ENCODE data around the gene EEF2. TPM values are rescaled to one million over a fixed set of nuclear protein-coding genes. Genes with fewer than 3 reads are reported as not detected.

The EEF2 gene
- 1,644 and 3,073 TPM in 2 replicates for total RNA-seq (2014; rRNA removed; shearing (Covaris generic); ENCODE audit: low replicate concordance)

- H3K4me1 ChIP-seq (ENCODE audit: low read length), result peaks cover 45% of the 10 kb centered on the region
- no peaks in the 10 kb centered on the region for H3K9me2 ChIP-seq (replicated peaks; ENCODE audit: insufficient read depth, low read length)
- H3K9ac ChIP-seq (ENCODE audit: low read length), result peak within 1 kb of the TSS; percentile 96
- peak within 1 kb of the TSS; percentile 96 for H3K4me3 ChIP-seq (ENCODE audit: low read length)
- H2AFZ ChIP-seq (ENCODE audit: low read length), result peak within 1 kb of the TSS; percentile 69
- no peaks in the 10 kb centered on the region for H3K9me3 ChIP-seq (ENCODE audit: low read length)
- peaks cover 50% of the 10 kb centered on the region for H4K20me1 ChIP-seq (ENCODE audit: insufficient read depth, low read depth, low read length)
- H3K4me2 ChIP-seq (ENCODE audit: low read depth, low read length, poor library complexity, severe bottlenecking), result peak within 1 kb of the TSS; percentile 85
- peak within 1 kb of the TSS; percentile 92 for H3K27ac ChIP-seq (ENCODE audit: low read length)
- H3K27me3 ChIP-seq (ENCODE audit: low read length), result no peaks in the 10 kb centered on the region
- peak; percentile 97 for DNase-seq
- H3K79me2 ChIP-seq (ENCODE audit: low read length), result peaks cover 42% of the 10 kb centered on the region
- peaks cover 50% of the 10 kb centered on the region for H3K36me3 ChIP-seq (ENCODE audit: insufficient read depth, low read length)
Measured at GRCh38 chr19:3984908-3985642, at the start of gene EEF2. Gene EEF2 (minus strand): TSS chr19:3985463. CDS start chr19:3985380, 83 bp downstream.

DNA sequence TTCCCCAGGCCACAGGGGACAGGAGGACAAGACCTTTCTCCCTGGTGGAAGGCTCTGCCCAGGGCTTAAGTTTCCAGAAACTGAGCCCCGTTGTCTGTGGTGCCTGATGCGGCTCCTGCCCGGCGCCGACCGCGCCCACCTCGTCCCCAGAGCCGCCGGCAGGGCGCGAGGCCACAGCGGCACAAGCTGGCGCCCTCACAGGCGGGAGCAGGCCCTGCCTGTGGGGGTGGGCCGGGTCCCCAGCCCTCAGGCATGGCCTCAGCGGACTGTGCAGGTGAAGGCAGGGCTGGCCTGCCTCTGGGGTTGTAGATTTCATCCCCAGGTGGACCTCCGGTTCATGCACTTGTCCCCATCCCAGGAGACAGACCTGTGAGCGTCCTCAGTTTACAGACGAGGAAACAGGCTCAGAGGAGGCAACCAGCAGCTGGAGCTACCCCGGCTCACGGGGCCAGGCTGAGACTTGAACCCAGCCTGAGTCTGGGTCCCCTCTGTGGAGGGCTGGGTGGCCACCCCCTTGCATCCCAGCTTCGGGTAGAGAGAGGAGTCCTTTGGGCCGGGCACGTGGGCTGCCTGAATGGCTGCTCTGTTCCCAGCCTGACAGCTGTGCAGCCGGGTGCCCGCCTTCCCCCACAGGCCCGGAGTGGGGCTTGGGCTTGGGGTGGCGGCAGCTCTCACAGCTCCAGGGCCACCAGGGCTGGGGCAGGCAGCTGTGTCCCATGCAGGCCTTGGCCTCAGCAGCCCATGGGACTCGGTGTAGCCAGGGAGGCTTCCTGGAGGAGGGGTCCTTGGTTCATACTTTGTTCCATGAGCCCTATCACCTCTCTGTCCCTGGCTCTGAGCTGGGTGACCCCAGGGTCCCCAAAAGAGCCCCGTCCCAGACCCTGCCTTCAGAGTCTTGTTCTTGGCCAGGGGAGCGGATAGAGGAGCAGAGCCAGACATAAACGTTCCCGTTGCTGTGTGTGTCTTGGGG, 49.1 kb upstream of the EEF2 start:
- Histone ChIP-seq H3K4me1 (ENCODE audit: low read length) (no peaks in the 10 kb centered on the region), H3K79me2 (ENCODE audit: low read length) (no peaks in the 10 kb centered on the region), H2AFZ (ENCODE audit: low read length) (no peak overlapping the region), H3K4me3 (ENCODE audit: low read length) (no peak overlapping the region), H4K20me1 (ENCODE audit: insufficient read depth, low read depth, low read length) (no peaks in the 10 kb centered on the region), H3K9ac (ENCODE audit: low read length) (no peak overlapping the region), H3K4me2 (ENCODE audit: low read depth, low read length, poor library complexity, severe bottlenecking) (no peak overlapping the region), H3K36me3 (ENCODE audit: insufficient read depth, low read length) (peaks cover 10% of the 10 kb centered on the region), H3K9me2 (replicated peaks; ENCODE audit: insufficient read depth, low read length) (no peaks in the 10 kb centered on the region), H3K9me3 (ENCODE audit: low read length) (0 out of 2 replicates have a peak, but pooled peaks cover 4% of the 10 kb centered on the region), H3K27me3 (ENCODE audit: low read length) (no peaks in the 10 kb centered on the region), H3K27ac (ENCODE audit: low read length) (no peak overlapping the region)
- DNase-seq, result no peak

GRCh38 chr19:4033028-4033956, 48.0 kb upstream of the EEF2 start:
- Histone ChIP-seq H3K4me2 (ENCODE audit: low read depth, low read length, poor library complexity, severe bottlenecking) (no peak overlapping the region), H3K9me3 (ENCODE audit: low read length) (0 out of 2 replicates have a peak, but pooled peaks cover 4% of the 10 kb centered on the region), H2AFZ (ENCODE audit: low read length) (no peak overlapping the region), H3K4me1 (ENCODE audit: low read length) (no peaks in the 10 kb centered on the region), H4K20me1 (ENCODE audit: insufficient read depth, low read depth, low read length) (no peaks in the 10 kb centered on the region), H3K36me3 (ENCODE audit: insufficient read depth, low read length) (peaks cover 10% of the 10 kb centered on the region), H3K27me3 (ENCODE audit: low read length) (no peaks in the 10 kb centered on the region), H3K9ac (ENCODE audit: low read length) (no peak overlapping the region), H3K79me2 (ENCODE audit: low read length) (no peaks in the 10 kb centered on the region), H3K9me2 (replicated peaks; ENCODE audit: insufficient read depth, low read length) (no peaks in the 10 kb centered on the region), H3K27ac (ENCODE audit: low read length) (no peak overlapping the region), H3K4me3 (ENCODE audit: low read length) (no peak overlapping the region)
- DNase-seq, result no peak

GRCh38 chr19:4032436-4032835, 47.2 kb upstream of the EEF2 start:
- Histone ChIP-seq H3K27me3 (ENCODE audit: low read length) (no peaks in the 10 kb centered on the region), H3K4me1 (ENCODE audit: low read length) (no peaks in the 10 kb centered on the region), H3K36me3 (ENCODE audit: insufficient read depth, low read length) (peaks cover 10% of the 10 kb centered on the region), H3K27ac (ENCODE audit: low read length) (no peak overlapping the region), H3K4me2 (ENCODE audit: low read depth, low read length, poor library complexity, severe bottlenecking) (no peak overlapping the region), H3K9ac (ENCODE audit: low read length) (no peak overlapping the region), H2AFZ (ENCODE audit: low read length) (no peak overlapping the region), H3K79me2 (ENCODE audit: low read length) (no peaks in the 10 kb centered on the region), H3K4me3 (ENCODE audit: low read length) (no peak overlapping the region), H4K20me1 (ENCODE audit: insufficient read depth, low read depth, low read length) (no peaks in the 10 kb centered on the region), H3K9me2 (replicated peaks; ENCODE audit: insufficient read depth, low read length) (no peaks in the 10 kb centered on the region), H3K9me3 (ENCODE audit: low read length) (0 out of 2 replicates have a peak, but pooled peaks cover 4% of the 10 kb centered on the region)
- DNase-seq, result no peak

DNA sequence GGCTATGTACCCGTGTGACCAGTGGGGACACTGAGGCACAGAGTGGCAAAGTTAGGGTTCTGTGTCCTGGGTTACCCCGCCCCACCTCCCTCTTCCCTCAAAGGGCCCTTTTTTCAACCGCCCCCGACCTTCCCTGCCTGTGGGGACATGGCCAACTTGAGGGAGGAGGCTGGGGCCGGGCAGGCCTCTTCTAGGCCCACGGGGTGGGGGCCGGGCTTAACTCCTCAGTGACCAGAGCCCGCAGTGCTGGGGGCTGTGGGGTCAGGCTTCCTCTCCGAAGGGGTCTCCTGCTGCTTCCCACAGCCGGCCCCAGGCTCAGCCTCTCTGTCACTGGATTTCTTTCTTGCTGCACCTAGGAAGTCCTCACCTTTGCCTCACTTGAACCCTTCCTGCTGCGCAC, 46.2 kb upstream of the EEF2 start:
- H3K27ac ChIP-seq (ENCODE audit: low read length), result no peak overlapping the region
- H3K79me2 ChIP-seq (ENCODE audit: low read length), result no peaks in the 10 kb centered on the region
- no peak for DNase-seq
- H3K36me3 ChIP-seq (ENCODE audit: insufficient read depth, low read length), result peaks cover 10% of the 10 kb centered on the region
- H3K4me3 ChIP-seq (ENCODE audit: low read length), result no peak overlapping the region
- no peak overlapping the region for H3K4me2 ChIP-seq (ENCODE audit: low read depth, low read length, poor library complexity, severe bottlenecking)
- no peak overlapping the region for H2AFZ ChIP-seq (ENCODE audit: low read length)
- H3K9ac ChIP-seq (ENCODE audit: low read length), result no peak overlapping the region
- H3K4me1 ChIP-seq (ENCODE audit: low read length), result no peaks in the 10 kb centered on the region
- 0 out of 2 replicates have a peak, but pooled peaks cover 4% of the 10 kb centered on the region for H3K9me3 ChIP-seq (ENCODE audit: low read length)
- H4K20me1 ChIP-seq (ENCODE audit: insufficient read depth, low read depth, low read length), result no peaks in the 10 kb centered on the region
- no peaks in the 10 kb centered on the region for H3K9me2 ChIP-seq (replicated peaks; ENCODE audit: insufficient read depth, low read length)
- H3K27me3 ChIP-seq (ENCODE audit: low read length), result no peaks in the 10 kb centered on the region

DNA sequence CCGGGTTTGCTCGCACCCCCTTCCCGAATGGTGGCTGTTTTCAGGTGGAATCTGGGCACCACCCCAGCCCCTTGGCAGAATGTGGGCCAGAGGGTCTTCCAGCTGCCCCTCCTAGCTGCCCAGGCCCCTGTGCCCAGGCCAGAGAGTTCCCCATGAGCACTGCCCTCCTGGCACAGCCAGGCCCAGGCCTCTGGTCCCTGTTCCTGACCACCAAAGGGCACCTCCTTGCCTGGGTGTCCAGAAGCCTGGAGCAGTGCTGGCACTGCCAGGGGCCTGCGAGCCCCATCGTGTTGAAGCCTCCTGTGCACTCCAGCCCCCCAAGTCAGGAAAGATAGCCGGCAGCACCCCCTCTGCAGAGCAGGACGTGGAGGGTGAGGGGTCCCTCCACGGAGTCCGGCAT, 45.7 kb upstream of the EEF2 start:
- no peak overlapping the region for H3K4me3 ChIP-seq (ENCODE audit: low read length)
- H3K36me3 ChIP-seq (ENCODE audit: insufficient read depth, low read length), result peaks cover 6% of the 10 kb centered on the region
- no peaks in the 10 kb centered on the region for H4K20me1 ChIP-seq (ENCODE audit: insufficient read depth, low read depth, low read length)
- no peak overlapping the region for H3K27ac ChIP-seq (ENCODE audit: low read length)
- no peaks in the 10 kb centered on the region for H3K4me1 ChIP-seq (ENCODE audit: low read length)
- H3K9me2 ChIP-seq (replicated peaks; ENCODE audit: insufficient read depth, low read length), result no peaks in the 10 kb centered on the region
- H3K9me3 ChIP-seq (ENCODE audit: low read length), result 0 out of 2 replicates have a peak, but pooled peaks cover 4% of the 10 kb centered on the region
- no peak overlapping the region for H2AFZ ChIP-seq (ENCODE audit: low read length)
- no peak for DNase-seq
- H3K9ac ChIP-seq (ENCODE audit: low read length), result no peak overlapping the region
- H3K79me2 ChIP-seq (ENCODE audit: low read length), result no peaks in the 10 kb centered on the region
- H3K4me2 ChIP-seq (ENCODE audit: low read depth, low read length, poor library complexity, severe bottlenecking), result no peak overlapping the region
- H3K27me3 ChIP-seq (ENCODE audit: low read length), result no peaks in the 10 kb centered on the region

DNA sequence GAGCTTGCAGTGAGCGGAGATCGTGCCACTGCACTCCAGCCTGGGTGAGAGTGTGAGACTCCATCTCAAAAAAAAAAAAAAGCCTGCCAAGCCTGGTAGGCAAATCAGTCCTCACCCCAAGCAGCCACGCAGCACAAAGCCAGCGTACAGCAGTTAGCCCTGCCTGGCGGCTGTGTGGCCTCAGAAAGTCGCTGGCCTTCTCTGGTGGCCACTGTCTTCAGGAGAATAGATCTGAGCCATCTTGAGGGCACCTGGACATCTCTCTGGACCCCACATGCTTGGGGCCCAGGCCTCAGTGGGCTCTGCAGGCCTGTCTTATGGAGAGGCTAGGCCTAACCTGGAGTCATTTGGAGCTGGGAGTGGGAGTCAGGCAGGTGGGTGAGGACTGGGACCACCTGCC, 45.3 kb upstream of the EEF2 start:
- H3K9me3 ChIP-seq (ENCODE audit: low read length), result 0 out of 2 replicates have a peak, but pooled peaks cover under 1% of the 10 kb centered on the region
- H3K4me3 ChIP-seq (ENCODE audit: low read length), result no peak overlapping the region
- H3K36me3 ChIP-seq (ENCODE audit: insufficient read depth, low read length), result peaks cover 2% of the 10 kb centered on the region
- no peaks in the 10 kb centered on the region for H4K20me1 ChIP-seq (ENCODE audit: insufficient read depth, low read depth, low read length)
- H2AFZ ChIP-seq (ENCODE audit: low read length), result no peak overlapping the region
- H3K27ac ChIP-seq (ENCODE audit: low read length), result no peak overlapping the region
- H3K9me2 ChIP-seq (replicated peaks; ENCODE audit: insufficient read depth, low read length), result no peaks in the 10 kb centered on the region
- DNase-seq, result no peak
- H3K27me3 ChIP-seq (ENCODE audit: low read length), result no peaks in the 10 kb centered on the region
- H3K9ac ChIP-seq (ENCODE audit: low read length), result no peak overlapping the region
- no peak overlapping the region for H3K4me2 ChIP-seq (ENCODE audit: low read depth, low read length, poor library complexity, severe bottlenecking)
- H3K4me1 ChIP-seq (ENCODE audit: low read length), result no peaks in the 10 kb centered on the region
- no peaks in the 10 kb centered on the region for H3K79me2 ChIP-seq (ENCODE audit: low read length)
